Stomach (tissue), 9 donors: ENCODE results near the gene SLC36A4. TPM values are rescaled to one million over a fixed set of nuclear protein-coding genes. Genes with fewer than 3 reads are reported as not detected.

Source experiments
- DNase-seq, 2 donors: peaks; one replicate each; pipeline versions ENCODE4 v3.0.0 to v3.0.0-alpha.2; 2013 to 2019
- H3K27ac ChIP-seq, 5 donors: fragments of 200-600 bp in 4 of 5; sonication (generic) in 4 of 5; one replicate each; pipeline ENCODE4 v1.5.1; 2013 to 2019; ENCODE audit warnings: mild to moderate bottlenecking in 1 of 5, moderate library complexity in 1 of 5
- H3K27me3 ChIP-seq, 3 donors: fragments of 200-600 bp; sonication (generic); one replicate each; pipeline ENCODE4 v1.5.1; 2017 to 2019; ENCODE audit warnings: mixed run types in 1 of 3
- H3K36me3 ChIP-seq, 4 donors: fragments of 200-600 bp; sonication (generic); 1 replicate in 3 of 4; 2 replicates in 1 of 4; pipeline ENCODE4 v1.5.1; 2016 to 2019
- H3K4me1 ChIP-seq, 4 donors: fragments of 200-600 bp; sonication (generic); one replicate each; pipeline ENCODE4 v1.5.1; 2016 to 2019
- H3K4me3 ChIP-seq, 4 donors: fragments of 200-600 bp; sonication (generic) in 3 of 4; one replicate each; pipeline ENCODE4 v1.5.1; 2016 to 2019; ENCODE audit warnings: mild to moderate bottlenecking in 1 of 4
- H3K9me3 ChIP-seq, 4 donors: fragments of 200-600 bp; sonication (generic); one replicate each; pipeline ENCODE4 v1.5.1; 2016 to 2019
- CTCF ChIP-seq, 7 experiments: fragments of 450-650 bp in 4 of 7; fragments of 200-600 bp in 3 of 7; sonication (generic) in 3 of 7; IDR thresholded peaks; one replicate each; pipeline ENCODE4 v1.5.1; 2016 to 2019; ENCODE audit warnings: antibody characterized with exemption in 7 of 7, control low read depth in 2 of 7, mild to moderate bottlenecking in 1 of 7
- EP300 ChIP-seq: sonication (generic); formaldehyde crosslinking; IDR thresholded peaks from one replicate; pipeline ENCODE4 v1.6.1; 2017; ENCODE audit warnings: antibody characterized with exemption
- POLR2A ChIP-seq, 4 donors: fragments of 450-650 bp; IDR thresholded peaks; one replicate each; pipeline ENCODE4 v1.6.1; 2016; ENCODE audit warnings: antibody characterized with exemption in 4 of 4, control low read depth in 2 of 4, mild to moderate bottlenecking in 1 of 4, moderate library complexity in 1 of 4
- POLR2AphosphoS5 ChIP-seq, 3 donors: sonication (generic); formaldehyde crosslinking; IDR thresholded peaks; one replicate each; pipeline ENCODE4 v1.6.1; 2016; ENCODE audit warnings: antibody characterized with exemption in 3 of 3
- WGBS, 5 donors: extraction: QIAGEN DNeasy Blood & Tissue Kit in 3 of 5; methylation state at CpG; one replicate each; pipeline versions ENCODE4 v1.1.5 to v1.1.7; 2013 to 2018; 5-methylcytosine and 5-hydroxymethylcytosine counted together
- intact Hi-C: fragments of 100-400 bp; cut with DNase I; formaldehyde crosslinking; loops from one replicate; pipeline ENCODE4 v1.15.1; 2023; ENCODE audit warnings: low total_unique reads
- polyA plus RNA-seq, 3 donors: library from polyadenylated mRNA; stranded (reverse); fragments of 200-250 nt; gene quantifications; one replicate each; pipeline ENCODE4 v1.2.3, GENCODE V29; 2013
- total RNA-seq, 5 donors: library from RNA; depleted of rRNA; stranded (reverse); fragments of >200 nt; gene quantifications; one replicate each; pipeline versions ENCODE4 v1.1.0 to v1.2.3, GENCODE V29; 2014 to 2016
- donor health status: healthy with polysubstance abuse.
- donor health status: Bipolar disorder and iron deficiency.
- donor health status: healthy.

SLC36A4 gene
- total and polyA plus RNA-seq, 8 donors = 0.58 to 55.9 (median 5.9) TPM

- intact Hi-C loops = no loop called here
- DNase-seq = no peak
- Histone ChIP-seq H3K4me1 (no peaks in the 10 kb centered on the region), H3K27me3 (no peaks in the 10 kb centered on the region), H3K27ac (no peak overlapping the region), H3K36me3 (peaks cover 0 to 11% (median 0%) of the 10 kb centered on the region in 4 donors), H3K9me3 (no peaks in the 10 kb centered on the region), H3K4me3 (no peak overlapping the region)
- 76 to 87% (median 86%) methylated on average over 6 of the region's 6 CpGs for WGBS, 5 donors
- TF ChIP-seq CTCF (IDR thresholded peaks at IDR 0.05) (no peak), POLR2A (IDR thresholded peaks at IDR 0.05) (no peak), POLR2AphosphoS5 (IDR thresholded peaks at IDR 0.05) (no peak), EP300 (no peak)
Measured at GRCh38 chr11:93145390-93145915, 52.3 kb downstream of the SLC36A4 start.

GRCh38 chr11:93143800-93144199 is 54.0 kb downstream of the SLC36A4 start:
- intact Hi-C loops = no loop called here
- H3K27ac ChIP-seq = no peak overlapping the region

GRCh38 chr11:93143186-93143585 is 54.6 kb downstream of the SLC36A4 start:
- H3K27ac ChIP-seq = no peak overlapping the region
- intact Hi-C loops = no loop called here
- no peak for DNase-seq

More at GRCh38 chr11:93143800-93144199, 54.0 kb downstream of the SLC36A4 start:
- DNase-seq = no peak
- no peaks in the 10 kb centered on the region for H3K9me3 ChIP-seq
- H3K36me3 ChIP-seq = peaks cover 0 to 10% (median 0%) of the 10 kb centered on the region in 4 donors
- TF ChIP-seq EP300 (no peak), POLR2A (IDR thresholded peaks at IDR 0.05) (no peak), CTCF (IDR thresholded peaks at IDR 0.05) (no peak), POLR2AphosphoS5 (IDR thresholded peaks at IDR 0.05) (no peak)
- H3K4me1 ChIP-seq = no peaks in the 10 kb centered on the region
- H3K27me3 ChIP-seq = no peaks in the 10 kb centered on the region
- no peak overlapping the region for H3K4me3 ChIP-seq

GRCh38 chr11:93133488-93134109 is 64.2 kb downstream of the SLC36A4 start:
- intact Hi-C loops = no loop called here
- WGBS, 5 donors = 77 to 82% (median 78%) methylated on average over 4 of the region's 4 CpGs
- Histone ChIP-seq H3K4me1 (no peaks in the 10 kb centered on the region), H3K4me3 (no peak overlapping the region), H3K27me3 (no peaks in the 10 kb centered on the region), H3K27ac (no peak overlapping the region), H3K36me3 (no peaks in the 10 kb centered on the region), H3K9me3 (no peaks in the 10 kb centered on the region)
- TF ChIP-seq EP300 (no peak), CTCF (IDR thresholded peaks at IDR 0.05) (no peak), POLR2A (IDR thresholded peaks at IDR 0.05) (no peak), POLR2AphosphoS5 (IDR thresholded peaks at IDR 0.05) (no peak)
- DNase-seq = no peak

More at GRCh38 chr11:93143186-93143585, 54.6 kb downstream of the SLC36A4 start:
- no peaks in the 10 kb centered on the region for H3K9me3 ChIP-seq
- TF ChIP-seq EP300 (no peak), POLR2AphosphoS5 (IDR thresholded peaks at IDR 0.05) (no peak), POLR2A (IDR thresholded peaks at IDR 0.05) (no peak), CTCF (IDR thresholded peaks at IDR 0.05) (no peak)
- H3K36me3 ChIP-seq = peaks cover 0 to 4% (median 0%) of the 10 kb centered on the region in 4 donors
- no peaks in the 10 kb centered on the region for H3K4me1 ChIP-seq
- H3K4me3 ChIP-seq = no peak overlapping the region
- no peaks in the 10 kb centered on the region for H3K27me3 ChIP-seq
